ENCODE data around the gene HEATR3. TPM values are rescaled to one million over a fixed set of nuclear protein-coding genes. Genes with fewer than 3 reads are reported as not detected.

The HEATR3 gene
- total and polyA plus RNA-seq, 2 of the 13 experiments (the other 11 are each of a cell fraction or from before 2014, with no cell fraction given) = 22.4 to 52.4 TPM

GRCh38 chr16:50024684-50025536, 40.9 kb upstream of the HEATR3 start, which contains the start of gene CNEP1R1 (continued):
- TF ChIP-seq HMGXB3 (CRISPR knock-in tag; IDR thresholded peaks at IDR 0.05; ENCODE audit: borderline replicate concordance) (peak; percentile 100), MAX (IDR thresholded peaks at IDR 0.05) (peak; percentile 66; the same call in 1 of the 2 replicates), BATF2 (CRISPR knock-in tag; IDR thresholded peaks at IDR 0.05) (peak; percentile 81; the same call in 1 of the 2 replicates), SIX1 (CRISPR knock-in tag; IDR thresholded peaks at IDR 0.05; ENCODE audit: borderline replicate concordance) (no peak), FLYWCH1 (CRISPR knock-in tag; IDR thresholded peaks at IDR 0.05) (no peak), BCL6 (CRISPR knock-in tag; IDR thresholded peaks at IDR 0.05) (peak; percentile 58; the same call in 1 of the 2 replicates), FOXP4 (CRISPR knock-in tag; IDR thresholded peaks at IDR 0.05) (peak; percentile 79), SP2 (CRISPR knock-in tag; IDR thresholded peaks at IDR 0.05) (peak; percentile 77), GABPA (IDR thresholded peaks at IDR 0.05; ENCODE audit: low read depth, low read length) (no peak), GABPA (CRISPR knock-in tag; IDR thresholded peaks at IDR 0.05; ENCODE audit: low read depth) (peak; percentile 50; the same call in 1 of the 2 replicates), ZNF879 (CRISPR knock-in tag; IDR thresholded peaks at IDR 0.05) (no peak), PTBP1 (IDR thresholded peaks at IDR 0.05; ENCODE audit: low read depth, low read length, poor library complexity, severe bottlenecking) (no peak), ZNF687 (CRISPR knock-in tag; IDR thresholded peaks at IDR 0.05) (peak; percentile 89), ZSCAN31 (CRISPR knock-in tag; IDR thresholded peaks at IDR 0.05; ENCODE audit: low read depth) (peak; percentile 71; the same call in 1 of the 2 replicates), EP300 (IDR thresholded peaks at IDR 0.05; ENCODE audit: low read depth in 2 of 2, low read length in 2 of 2) (peak; percentile 35 to 50; a peak in 2 of 4 replicates), EP300 (CRISPR knock-in tag; IDR thresholded peaks at IDR 0.05; ENCODE audit: borderline replicate concordance) (peak; percentile 65), ZNF749 (CRISPR knock-in tag; IDR thresholded peaks at IDR 0.05; ENCODE audit: borderline replicate concordance) (no peak)

All from HepG2 (cell line).